Coronary artery (tissue), 2 donors: ENCODE results near the gene DUOXA1.

Source experiments
- DNase-seq: peaks from one replicate; pipeline ENCODE4 v3.0.0-alpha.2; 2017; ENCODE audit warnings: low spot score
- H3K27ac ChIP-seq, 2 donors: fragments of 200-600 bp; sonication (generic); one replicate each; pipeline ENCODE4 v1.5.1; 2016 to 2019
- H3K4me3 ChIP-seq: fragments of 200-600 bp; sonication (generic); 2 replicates; pipeline ENCODE4 v1.5.1; 2016; ENCODE audit warnings: mild to moderate bottlenecking, moderate library complexity
- CTCF ChIP-seq: fragments of 200-600 bp; sonication (generic); IDR thresholded peaks from one replicate; pipeline ENCODE4 v1.5.1; 2019; ENCODE audit warnings: antibody characterized with exemption

DUOXA1 gene

GRCh38 chr15:45163508-45163856 lies 33.8 kb upstream of the DUOXA1 start:
- no peak for TF ChIP-seq CTCF
- H3K27ac ChIP-seq: no peak overlapping the region
- H3K4me3 ChIP-seq: no peak overlapping the region
- no peak for DNase-seq

- no peak for DNase-seq
- Histone ChIP-seq H3K4me3 (no peak overlapping the region), H3K27ac (no peak overlapping the region)
These were observed 33.3 kb upstream of the DUOXA1 start for GRCh38 chr15:45162771-45163507.

GRCh38 chr15:45161666-45162065 lies 32.0 kb upstream of the DUOXA1 start:
- TF ChIP-seq CTCF: no peak
- Histone ChIP-seq H3K4me3 (no peak overlapping the region), H3K27ac (no peak overlapping the region)
- DNase-seq: no peak

More at GRCh38 chr15:45162771-45163507, 33.3 kb upstream of the DUOXA1 start:
- peak; percentile 70 for TF ChIP-seq CTCF

GRCh38 chr15:45157974-45158373 lies 28.3 kb upstream of the DUOXA1 start:
- no peak overlapping the region for H3K27ac ChIP-seq
- DNase-seq: no peak
- TF ChIP-seq CTCF: no peak

GRCh38 chr15:45156744-45157455 lies 27.2 kb upstream of the DUOXA1 start:
- no peak for DNase-seq
- peak overlapping the region in 1 of 2 donors; percentile 13 for H3K27ac ChIP-seq
- H3K4me3 ChIP-seq: no peak overlapping the region
- TF ChIP-seq CTCF: no peak

More at GRCh38 chr15:45157974-45158373, 28.3 kb upstream of the DUOXA1 start:
- no peak overlapping the region for H3K4me3 ChIP-seq

GRCh38 chr15:45155739-45156138 lies 26.1 kb upstream of the DUOXA1 start:
- no peak for TF ChIP-seq CTCF
- no peak overlapping the region for H3K4me3 ChIP-seq
- no peak for DNase-seq
- H3K27ac ChIP-seq: no peak overlapping the region
